Measurements from ENCODE around the gene RELL2.

GRCh38 chr5:141615991-141616720, 20.6 kb upstream of the RELL2 start:
- TF ChIP-seq, protein P1, sequence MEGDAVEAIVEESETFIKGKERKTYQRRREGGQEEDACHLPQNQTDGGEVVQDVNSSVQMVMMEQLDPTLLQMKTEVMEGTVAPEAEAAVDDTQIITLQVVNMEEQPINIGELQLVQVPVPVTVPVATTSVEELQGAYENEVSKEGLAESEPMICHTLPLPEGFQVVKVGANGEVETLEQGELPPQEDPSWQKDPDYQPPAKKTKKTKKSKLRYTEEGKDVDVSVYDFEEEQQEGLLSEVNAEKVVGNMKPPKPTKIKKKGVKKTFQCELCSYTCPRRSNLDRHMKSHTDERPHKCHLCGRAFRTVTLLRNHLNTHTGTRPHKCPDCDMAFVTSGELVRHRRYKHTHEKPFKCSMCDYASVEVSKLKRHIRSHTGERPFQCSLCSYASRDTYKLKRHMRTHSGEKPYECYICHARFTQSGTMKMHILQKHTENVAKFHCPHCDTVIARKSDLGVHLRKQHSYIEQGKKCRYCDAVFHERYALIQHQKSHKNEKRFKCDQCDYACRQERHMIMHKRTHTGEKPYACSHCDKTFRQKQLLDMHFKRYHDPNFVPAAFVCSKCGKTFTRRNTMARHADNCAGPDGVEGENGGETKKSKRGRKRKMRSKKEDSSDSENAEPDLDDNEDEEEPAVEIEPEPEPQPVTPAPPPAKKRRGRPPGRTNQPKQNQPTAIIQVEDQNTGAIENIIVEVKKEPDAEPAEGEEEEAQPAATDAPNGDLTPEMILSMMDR (IDR thresholded peaks at IDR 0.05), result no peak
- TF ChIP-seq POLR2A (IDR thresholded peaks at IDR 0.05) (no peak), POLR2AphosphoS5 (IDR thresholded peaks at IDR 0.05) (peak; percentile 22)

All from prostate gland (tissue), 2 donors.